HG03521 (cell line): ENCODE data around the gene MED20.
"Not testable (repeated sequence)": the region's sequence is repeated elsewhere in the genome, so short reads cannot be mapped to it uniquely, and the experiment has no call there.

Experiments
- ATAC-seq: cut with Tn5 transposase; IDR thresholded peaks from one replicate; pipeline ENCODE4 v1.9.1; 2021; ENCODE audit warnings: mild to moderate bottlenecking, moderate library complexity; ENCODE audit not compliant: unreplicated experiment

MED20 gene, protein sequence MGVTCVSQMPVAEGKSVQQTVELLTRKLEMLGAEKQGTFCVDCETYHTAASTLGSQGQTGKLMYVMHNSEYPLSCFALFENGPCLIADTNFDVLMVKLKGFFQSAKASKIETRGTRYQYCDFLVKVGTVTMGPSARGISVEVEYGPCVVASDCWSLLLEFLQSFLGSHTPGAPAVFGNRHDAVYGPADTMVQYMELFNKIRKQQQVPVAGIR

DNA sequence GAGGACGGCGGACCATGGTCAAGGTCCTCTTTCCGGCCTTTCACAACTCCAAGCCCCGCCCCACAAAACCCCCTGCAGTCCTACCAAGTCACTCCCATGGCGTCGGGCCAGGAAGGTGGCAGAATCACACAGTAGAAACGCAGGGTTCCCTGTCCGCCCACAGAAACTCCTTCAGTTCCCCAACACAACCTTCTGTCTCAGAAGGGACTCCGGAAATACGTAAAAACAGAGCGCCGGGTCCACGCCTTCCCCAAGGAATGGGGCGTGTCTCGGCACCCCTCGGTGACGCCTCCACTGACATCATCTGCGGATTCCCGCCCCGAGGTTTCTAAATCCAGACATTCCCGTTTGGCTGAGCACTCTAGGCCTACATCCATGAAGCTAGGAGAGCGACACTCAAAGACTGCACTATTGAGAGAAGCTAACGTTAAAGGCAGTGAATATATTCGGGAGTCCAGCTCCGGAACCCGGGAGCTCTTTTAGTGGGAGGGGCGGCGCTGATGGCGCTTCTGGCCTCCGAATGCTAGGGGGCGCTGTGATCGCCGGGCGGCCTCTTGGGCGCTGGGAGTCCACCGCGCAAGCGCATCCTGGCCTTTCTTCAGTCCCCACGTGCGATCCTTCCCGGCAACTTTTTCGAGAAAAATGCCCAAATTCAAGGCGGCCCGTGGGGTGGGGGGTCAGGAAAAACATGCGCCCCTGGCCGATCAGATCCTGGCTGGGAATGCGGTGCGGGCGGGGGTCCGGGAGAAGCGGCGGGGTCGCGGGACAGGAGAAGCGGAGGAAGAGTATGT is at the start of gene MED20, which contains the start of gene BYSL:
Gene MED20, minus strand, starts transcription at position 219 of the 791 bp plus-strand sequence. Its CDS starts 121 bp downstream, at position 98.
Gene BYSL, plus strand, starts transcription at position 579 of the 791 bp plus-strand sequence. Its CDS starts 64 bp downstream, at position 643.
- ATAC-seq = peak; percentile 85

- ATAC-seq = no peak
These were observed 49.5 kb upstream of the MED20 start for GRCh38 chr6:41970436-41970846.

- ATAC-seq = no peak
These were observed 46.7 kb upstream of the MED20 start for GRCh38 chr6:41967312-41968287.

GRCh38 chr6:41966961-41967311 is 46.0 kb upstream of the MED20 start:
- no peak for ATAC-seq

DNA sequence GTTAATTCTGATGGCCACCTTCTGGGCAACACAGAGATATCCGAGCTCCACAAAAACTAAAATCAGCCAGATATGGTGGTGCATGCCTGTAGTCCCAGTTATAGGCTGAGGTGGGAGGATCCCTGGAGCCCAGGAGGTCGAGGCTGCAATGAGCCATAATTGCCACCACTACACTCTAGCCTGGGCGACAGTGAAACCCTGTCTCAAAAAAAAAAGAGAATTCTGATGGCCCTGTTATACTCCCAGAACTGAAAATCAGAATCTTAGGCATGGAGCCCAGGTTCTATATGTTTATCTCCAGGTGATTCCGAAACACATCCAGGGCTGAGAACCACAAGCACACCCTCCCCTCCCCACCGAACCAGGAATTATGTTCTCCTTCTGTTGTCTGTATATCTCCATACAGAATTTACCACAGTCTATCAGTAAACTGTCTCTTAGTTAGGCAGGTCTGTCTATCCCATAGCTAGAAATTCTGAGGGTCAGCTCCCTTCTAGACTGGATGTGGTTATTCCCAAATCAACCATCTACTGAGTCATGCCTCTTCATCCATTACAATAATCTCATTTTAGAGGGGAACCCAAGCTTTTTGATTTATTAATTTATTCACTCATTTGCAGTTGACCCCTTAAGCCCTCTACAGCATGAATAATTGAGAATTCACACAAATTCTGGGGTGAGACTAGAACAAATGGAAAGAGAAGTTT is 45.4 kb upstream of the MED20 start:
- ATAC-seq = no peak

DNA sequence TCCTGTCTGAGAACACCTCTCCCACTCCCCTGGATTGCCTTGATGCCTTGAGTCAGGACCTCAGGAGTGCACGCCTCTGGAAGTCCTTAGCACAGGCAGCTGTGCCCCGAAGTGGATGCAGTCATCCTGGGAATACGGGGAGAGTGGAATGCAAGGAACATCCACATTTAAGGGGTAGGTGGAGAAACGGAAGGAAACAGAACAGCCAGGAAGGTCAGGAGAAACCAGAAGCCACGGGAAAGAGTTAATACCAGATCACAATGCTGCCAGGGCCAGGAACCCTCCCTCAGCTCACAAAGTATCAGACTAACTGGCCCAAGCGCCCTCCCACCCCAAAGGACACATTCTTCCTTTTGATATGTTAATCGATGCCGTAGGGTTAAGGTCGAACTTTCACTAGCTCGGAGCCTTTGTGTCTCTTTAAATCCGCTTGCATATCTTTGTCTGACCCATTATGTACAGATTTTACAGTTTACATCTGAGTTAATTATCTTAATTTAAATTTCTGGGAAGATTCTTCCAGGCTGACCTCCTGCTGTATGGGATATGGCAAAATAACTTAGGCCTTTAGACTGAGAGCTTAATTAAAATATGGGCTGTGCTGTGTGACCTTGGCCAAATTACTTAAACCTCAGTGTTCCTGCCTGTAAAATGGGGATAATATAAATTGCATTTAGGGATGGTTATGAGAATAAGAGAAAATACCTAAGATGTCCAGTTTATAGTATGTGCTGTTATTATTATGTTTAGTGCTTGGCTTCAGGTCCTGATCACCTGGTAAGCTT is 44.7 kb upstream of the MED20 start:
- ATAC-seq = no peak

DNA sequence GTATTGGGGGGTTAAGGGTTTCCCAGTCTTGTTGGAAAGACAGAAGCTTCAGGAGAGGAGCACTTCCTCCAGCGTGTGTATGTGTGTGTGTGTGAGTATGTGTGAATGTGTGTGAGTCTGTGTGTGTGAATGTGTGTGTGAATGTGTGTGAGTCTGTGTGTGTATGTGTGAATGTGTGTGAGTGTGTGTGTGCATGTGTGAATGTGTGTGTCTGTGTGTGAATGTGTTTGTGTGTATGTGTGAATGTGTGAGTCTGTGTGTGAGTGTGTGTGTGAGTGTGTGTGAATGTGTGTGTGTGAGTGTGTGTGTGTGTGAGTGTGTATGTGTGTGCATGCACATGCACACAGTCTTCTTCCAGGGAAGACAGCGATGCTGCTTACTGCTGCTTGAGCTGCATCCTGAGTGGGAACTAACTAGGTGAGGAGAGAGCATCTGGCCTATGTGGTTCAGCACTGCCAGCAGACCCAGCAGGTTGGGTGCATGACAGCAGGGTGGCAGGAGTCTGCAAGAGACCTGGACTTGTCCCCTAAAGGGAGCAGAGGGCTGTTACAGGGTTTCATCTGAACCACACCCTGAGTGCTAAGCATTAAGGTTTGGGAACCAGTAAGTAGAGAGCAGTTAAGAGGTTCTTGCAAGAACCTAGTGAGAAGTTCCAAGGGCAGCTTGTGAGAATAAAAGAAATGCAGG is 43.4 kb upstream of the MED20 start:
- no peak for ATAC-seq

- ATAC-seq = no peak
These were observed 42.4 kb upstream of the MED20 start for GRCh38 chr6:41963371-41963770.

- ATAC-seq = no peak
These were observed 39.1 kb upstream of the MED20 start for GRCh38 chr6:41960028-41960427.

DNA sequence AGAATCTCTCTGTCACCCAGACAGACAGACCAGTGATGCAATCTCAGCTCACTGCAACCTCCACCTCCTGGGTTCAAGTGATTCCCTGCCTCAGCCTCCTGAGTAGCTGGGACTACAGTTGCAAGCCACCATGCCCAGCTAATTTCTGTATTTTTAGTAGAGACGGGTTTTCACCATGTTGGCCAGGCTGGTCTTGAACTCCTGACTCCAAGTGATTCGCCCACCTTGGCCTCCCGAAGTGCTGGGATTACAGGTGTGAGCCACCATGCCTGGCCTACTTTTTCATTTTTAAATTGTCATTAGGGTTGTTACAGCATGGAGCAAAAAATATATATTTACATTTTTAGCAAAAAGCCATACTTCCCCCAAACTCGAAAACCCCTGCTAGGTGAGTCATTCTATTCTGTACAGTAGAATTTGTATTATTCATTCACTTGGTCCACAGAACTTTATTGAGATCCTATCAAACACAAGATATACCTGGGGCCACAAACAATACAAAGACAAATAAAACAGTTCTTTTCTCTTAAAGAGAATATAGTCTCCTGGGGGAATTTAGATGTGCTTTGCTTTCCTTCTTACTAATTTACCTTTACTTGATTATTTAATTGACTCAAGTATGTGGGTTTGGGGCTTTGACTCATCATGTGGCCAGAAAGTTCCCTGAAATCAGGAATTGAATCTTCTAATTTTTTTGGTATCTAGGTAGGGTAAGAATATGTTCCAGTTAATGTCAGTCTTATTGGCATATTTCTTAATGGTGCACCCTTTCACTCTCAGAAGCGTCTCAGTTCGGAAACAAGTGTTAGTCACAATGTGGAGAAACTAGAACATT is 37.3 kb upstream of the MED20 start:
- ATAC-seq = no peak

DNA sequence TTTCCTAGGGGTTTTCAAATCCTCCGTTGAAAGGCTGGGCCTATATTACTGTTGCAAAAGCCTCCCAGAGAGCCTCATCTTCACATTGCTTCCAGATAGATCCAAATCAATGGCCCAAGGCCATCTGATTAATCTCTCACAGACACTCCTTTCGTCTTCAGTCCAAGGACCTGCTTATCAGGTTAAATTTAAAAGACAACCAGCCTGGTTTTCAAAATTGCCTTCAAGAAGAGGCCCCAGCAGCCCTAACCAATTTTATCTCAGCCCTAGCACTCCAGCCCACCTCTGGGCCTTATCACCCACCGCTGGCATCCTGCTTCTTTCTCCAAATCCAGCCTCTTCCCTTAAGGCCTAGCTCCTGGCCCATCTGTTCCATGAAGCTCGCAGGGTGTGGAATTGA is 36.2 kb upstream of the MED20 start:
- ATAC-seq = no peak

DNA sequence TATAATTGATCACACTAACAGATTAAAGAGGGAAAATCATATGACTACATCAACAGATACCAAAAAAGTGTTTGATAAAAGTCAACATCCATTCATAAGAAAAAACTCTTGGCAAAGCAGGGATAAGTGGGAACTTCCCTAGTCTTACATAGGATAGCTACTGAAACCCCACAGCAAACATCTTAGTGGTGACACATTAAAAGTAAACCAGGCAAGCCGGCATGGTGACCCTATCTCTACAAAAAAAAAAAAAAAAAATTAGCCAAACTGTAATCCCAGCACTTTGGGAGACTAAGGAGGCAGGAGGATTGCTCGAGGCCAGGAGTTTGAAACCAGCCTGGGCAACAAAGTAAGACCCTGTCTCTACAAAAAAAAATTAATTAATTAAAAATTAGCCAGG is 34.5 kb upstream of the MED20 start:
- ATAC-seq = no peak

GRCh38 chr6:41954668-41955067 is 33.7 kb upstream of the MED20 start:
- ATAC-seq = no peak

DNA sequence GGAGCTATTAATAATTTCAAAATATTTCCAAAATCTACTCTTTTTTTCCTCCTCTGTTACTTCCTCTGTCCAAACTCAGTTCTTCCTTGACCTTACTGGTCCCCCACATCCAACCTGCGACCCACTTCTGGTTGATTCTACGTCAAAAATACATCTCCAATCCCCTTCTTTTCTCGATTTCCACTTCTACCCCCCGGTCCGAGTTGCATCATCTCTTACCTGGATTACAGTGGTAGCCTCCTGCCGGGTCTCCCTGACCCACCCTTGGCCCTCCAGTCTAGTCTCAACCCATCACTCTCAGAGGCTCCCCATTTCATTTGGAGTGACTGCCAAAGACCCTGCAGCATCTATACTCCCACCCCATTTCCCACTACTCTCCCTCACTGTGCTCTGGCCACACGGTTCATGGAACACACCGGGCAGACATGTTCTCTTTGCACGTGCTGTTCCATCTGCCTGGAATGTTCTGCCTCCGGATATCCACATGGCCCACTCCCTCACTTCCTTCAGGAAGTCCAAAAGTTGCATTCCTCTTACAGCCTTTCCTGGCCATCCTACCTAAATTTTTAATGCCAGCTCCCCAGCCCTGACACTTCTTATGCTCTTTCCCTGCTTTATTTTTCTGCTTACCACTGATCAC is 26.8 kb upstream of the MED20 start:
- no peak for ATAC-seq

GRCh38 chr6:41943456-41943855 is 22.5 kb upstream of the MED20 start:
- ATAC-seq = no peak

DNA sequence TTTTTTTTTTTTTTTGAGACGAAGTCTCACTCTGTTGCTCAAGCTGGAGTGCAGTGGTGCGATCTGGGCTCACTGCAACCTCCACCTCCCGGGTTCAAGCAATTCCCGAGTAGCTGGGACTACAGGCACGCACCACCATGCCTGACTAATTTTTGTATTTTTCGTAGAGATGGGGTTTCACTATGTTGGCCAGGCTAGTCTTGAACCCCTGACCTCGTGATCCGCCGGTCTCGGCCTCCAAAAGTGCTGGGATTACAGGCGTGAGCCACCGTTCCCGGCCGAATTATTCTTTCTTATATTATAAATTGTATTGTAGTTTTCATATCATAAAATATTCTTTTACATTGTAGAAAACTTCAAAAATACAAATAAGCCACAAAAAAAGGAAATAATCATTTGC is 21.9 kb upstream of the MED20 start:
- ATAC-seq = not testable (repeated sequence)

DNA sequence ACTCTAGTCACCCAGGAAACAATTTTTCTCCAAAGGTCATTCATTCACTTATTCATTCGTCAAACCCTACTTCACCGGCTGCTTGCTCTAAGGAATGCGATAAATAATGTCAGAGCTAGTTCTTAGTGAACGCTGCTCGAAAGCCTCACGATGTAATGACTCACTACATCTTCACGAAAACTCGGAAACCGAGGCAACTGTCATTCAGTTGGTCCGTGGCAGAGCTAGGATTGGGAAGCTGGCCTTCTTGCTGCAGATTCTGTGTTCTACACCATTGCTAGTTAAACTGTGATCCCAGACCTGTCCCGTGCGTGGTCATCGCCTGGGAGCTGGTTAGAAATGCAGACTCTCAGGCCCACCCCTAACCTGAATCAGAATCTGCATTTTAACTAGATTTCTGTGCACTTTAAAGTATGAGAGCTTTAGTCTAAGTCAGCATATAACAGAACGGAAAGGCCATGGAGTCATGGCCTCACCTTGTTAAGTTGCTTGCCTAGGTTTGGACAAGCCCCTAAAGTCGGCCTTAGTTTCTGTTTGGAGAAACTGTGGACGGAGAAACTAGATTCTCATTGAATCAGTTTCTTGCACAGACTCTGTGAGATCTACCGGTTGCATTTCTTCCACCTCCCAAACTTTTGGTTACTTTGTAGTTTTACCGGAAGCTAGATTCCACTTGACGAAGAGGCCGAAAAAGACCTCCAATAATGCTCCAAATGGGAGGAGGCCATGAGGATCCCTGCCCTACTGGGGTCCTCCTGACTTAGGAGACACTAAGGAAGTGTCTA is 21.3 kb upstream of the MED20 start:
- no peak for ATAC-seq
